Hematopoietic multipotent progenitor cell treated with erythropoietin and hydrocortisone succinate and interleukin-3 and kit ligand, for 15 days (in vitro differentiated cells): Measurements from ENCODE around the gene MUL1.
"Not testable (repeated sequence)": the region's sequence is repeated elsewhere in the genome, so short reads cannot be mapped to it uniquely, and the experiment has no call there.

ENCODE experiments used
- DNase-seq: peaks from one replicate; pipeline ENCODE4 v3.0.0-alpha.2; 2015; ENCODE audit warnings: low spot score

Gene MUL1

GRCh38 chr1:20511518-20512428, 3.8 kb upstream of the MUL1 start:
- DNase-seq: no peak

GRCh38 chr1:20508411-20508771, 440 bp upstream of the MUL1 start:
- DNase-seq: no peak

GRCh38 chr1:20507248-20507563, 745 bp downstream of the MUL1 start:
- DNase-seq: no peak

- no peak for DNase-seq
These were observed 2.5 kb downstream of the MUL1 start for GRCh38 chr1:20505488-20505887.

GRCh38 chr1:20500716-20501115, 7.2 kb downstream of the MUL1 start:
- no peak for DNase-seq

- DNase-seq: no peak
These were observed 8.2 kb downstream of the MUL1 start for GRCh38 chr1:20499718-20500117.

GRCh38 chr1:20499105-20499504, 8.8 kb downstream of the MUL1 start:
- no peak for DNase-seq

GRCh38 chr1:20498116-20498515, 9.8 kb downstream of the MUL1 start:
- DNase-seq: no peak

- DNase-seq: no peak
These were observed 10.4 kb downstream of the MUL1 start for GRCh38 chr1:20497506-20497905.

GRCh38 chr1:20496725-20497383, 11.1 kb downstream of the MUL1 start:
- DNase-seq: not testable (repeated sequence)

GRCh38 chr1:20496241-20496661, 11.7 kb downstream of the MUL1 start:
- DNase-seq: no peak

GRCh38 chr1:20495661-20496060, 12.3 kb downstream of the MUL1 start:
- no peak for DNase-seq

GRCh38 chr1:20494609-20495311, 13.2 kb downstream of the MUL1 start:
- DNase-seq: no peak

- DNase-seq: peak; percentile 70
These were observed 13.9 kb downstream of the MUL1 start for GRCh38 chr1:20493839-20494608.

- no peak for DNase-seq
These were observed 14.6 kb downstream of the MUL1 start for GRCh38 chr1:20493309-20493708.

- DNase-seq: no peak
These were observed 15.2 kb downstream of the MUL1 start for GRCh38 chr1:20492751-20493150.

- no peak for DNase-seq
These were observed 16.1 kb downstream of the MUL1 start for GRCh38 chr1:20491866-20492265.

GRCh38 chr1:20491178-20491577, 16.8 kb downstream of the MUL1 start:
- no peak for DNase-seq

- DNase-seq: no peak
These were observed 20.7 kb downstream of the MUL1 start for GRCh38 chr1:20487236-20487590.

- DNase-seq: no peak
These were observed 21.3 kb downstream of the MUL1 start for GRCh38 chr1:20486457-20487235.
